Endodermal cell (in vitro differentiated cells): ENCODE results near the gene MKLN1. TPM values are rescaled to one million over a fixed set of nuclear protein-coding genes. Genes with fewer than 3 reads are reported as not detected.

Experiments
- DNase-seq: peaks from one replicate; pipeline ENCODE4 v3.0.0-alpha.2; 2017
- H3K27ac ChIP-seq: 2 replicates; pipeline ENCODE4 v1.5.1; 2013; ENCODE audit warnings: mild to moderate bottlenecking, low read depth, low read length, moderate library complexity
- H3K27me3 ChIP-seq: 2 replicates; pipeline ENCODE4 v1.6.1; 2013; ENCODE audit warnings: mild to moderate bottlenecking, low read length, moderate library complexity; ENCODE audit not compliant: insufficient read depth, control insufficient read depth, poor library complexity, severe bottlenecking
- H3K36me3 ChIP-seq: 2 replicates; pipeline ENCODE4 v1.7.0; 2013; ENCODE audit warnings: mild to moderate bottlenecking, low read length, moderate library complexity; ENCODE audit not compliant: control insufficient read depth, insufficient read depth
- H3K4me1 ChIP-seq: one replicate; pipeline ENCODE4 v1.7.0; 2013; ENCODE audit warnings: low read length; ENCODE audit not compliant: control insufficient read depth, insufficient read depth
- H3K4me3 ChIP-seq: 2 replicates; pipeline ENCODE4 v1.5.1; 2013; ENCODE audit warnings: mild to moderate bottlenecking, low read length, moderate library complexity
- H3K9ac ChIP-seq: 2 replicates; pipeline ENCODE4 v1.6.1; 2013; ENCODE audit warnings: mild to moderate bottlenecking, low read length, moderate library complexity; ENCODE audit not compliant: poor library complexity, severe bottlenecking; ENCODE audit errors: extremely low read depth
- H3K9me3 ChIP-seq: 2 replicates; pipeline ENCODE4 v1.6.1; 2013; ENCODE audit warnings: mild to moderate bottlenecking, low read length, moderate library complexity; ENCODE audit not compliant: control insufficient read depth
- H3K27ac Mint-ChIP-seq: 2 replicates; pipeline ENCODE4 v1.8.0; 2020; ENCODE audit warnings: mixed read lengths
- H3K27me3 Mint-ChIP-seq: 2 replicates; pipeline ENCODE4 v1.8.0; 2021; ENCODE audit warnings: mild to moderate bottlenecking, mixed read lengths; ENCODE audit not compliant: insufficient read depth
- H3K36me3 Mint-ChIP-seq: 2 replicates; pipeline ENCODE4 v1.8.0; 2020; ENCODE audit warnings: low read depth, mixed read lengths
- H3K4me1 Mint-ChIP-seq: 2 replicates; pipeline ENCODE4 v1.8.0; 2020; ENCODE audit warnings: mixed read lengths
- H3K4me3 Mint-ChIP-seq: 2 replicates; pipeline ENCODE4 v1.8.0; 2020; ENCODE audit warnings: mild to moderate bottlenecking, moderate library complexity, mixed read lengths
- H3K9me3 Mint-ChIP-seq: 2 replicates; pipeline ENCODE4 v1.8.0; 2020; ENCODE audit warnings: mild to moderate bottlenecking, mixed read lengths
- WGBS, 2 experiments: methylation state at CpG; one replicate each; pipeline versions ENCODE4 v1.1.5 to v1.1.7; 2013; ENCODE audit warnings: missing lambda C conversion rate in 2 of 2, mixed read lengths in 1 of 2; ENCODE audit not compliant: insufficient coverage in 1 of 2, insufficient read length in 1 of 2; 5-methylcytosine and 5-hydroxymethylcytosine counted together
- total RNA-seq, 2 donors: library from RNA; stranded (reverse); fragmentation: NEBNext Ultra II Directional in 1 of 2; extraction: Animal tissue kit (Norgen Biotek cat#: 25700) in 1 of 2; gene quantifications; 2 replicates in 1 of 2; 3 replicates in 1 of 2; pipeline ENCODE4 v1.2.1, GENCODE V29; 2021
- TF ChIP-seq, protein P1 (sequence below): fragments of 200-600 bp; sonication (generic); conservative IDR thresholded peaks from 2 replicates; pipeline ENCODE4 v1.5.0; 2021; ENCODE audit warnings: antibody characterized with exemption, mild to moderate bottlenecking

MKLN1 gene
- total RNA-seq, 2 donors from 2014 or later = 69.3 to 71.8 TPM

- peaks cover 28% of the 10 kb centered on the region for H3K4me1 Mint-ChIP-seq
Measured at GRCh38 chr7:131508754-131509486, 181.2 kb downstream of the MKLN1 start.

GRCh38 chr7:131509781-131510180 lies 182.1 kb downstream of the MKLN1 start:
- Histone ChIP-seq H3K4me1 (peaks cover 14% of the 10 kb centered on the region), H3K27me3 (no peaks in the 10 kb centered on the region), H3K9me3 (no peaks in the 10 kb centered on the region), H3K9ac (no peak overlapping the region), H3K27ac (no peak overlapping the region), H3K36me3 (peaks cover 87% of the 10 kb centered on the region), H3K4me3 (no peak overlapping the region)
- Mint-ChIP-seq H3K4me3 (no peak overlapping the region), H3K4me1 (peaks cover 30% of the 10 kb centered on the region), H3K36me3 (peaks cover 77% of the 10 kb centered on the region), H3K27me3 (no peaks in the 10 kb centered on the region), H3K27ac (no peak overlapping the region), H3K9me3 (no peaks in the 10 kb centered on the region)
- 92% methylated on average over 4 to 8 of the region's 8 CpGs for WGBS, 2 experiments
- TF ChIP-seq, protein P1, sequence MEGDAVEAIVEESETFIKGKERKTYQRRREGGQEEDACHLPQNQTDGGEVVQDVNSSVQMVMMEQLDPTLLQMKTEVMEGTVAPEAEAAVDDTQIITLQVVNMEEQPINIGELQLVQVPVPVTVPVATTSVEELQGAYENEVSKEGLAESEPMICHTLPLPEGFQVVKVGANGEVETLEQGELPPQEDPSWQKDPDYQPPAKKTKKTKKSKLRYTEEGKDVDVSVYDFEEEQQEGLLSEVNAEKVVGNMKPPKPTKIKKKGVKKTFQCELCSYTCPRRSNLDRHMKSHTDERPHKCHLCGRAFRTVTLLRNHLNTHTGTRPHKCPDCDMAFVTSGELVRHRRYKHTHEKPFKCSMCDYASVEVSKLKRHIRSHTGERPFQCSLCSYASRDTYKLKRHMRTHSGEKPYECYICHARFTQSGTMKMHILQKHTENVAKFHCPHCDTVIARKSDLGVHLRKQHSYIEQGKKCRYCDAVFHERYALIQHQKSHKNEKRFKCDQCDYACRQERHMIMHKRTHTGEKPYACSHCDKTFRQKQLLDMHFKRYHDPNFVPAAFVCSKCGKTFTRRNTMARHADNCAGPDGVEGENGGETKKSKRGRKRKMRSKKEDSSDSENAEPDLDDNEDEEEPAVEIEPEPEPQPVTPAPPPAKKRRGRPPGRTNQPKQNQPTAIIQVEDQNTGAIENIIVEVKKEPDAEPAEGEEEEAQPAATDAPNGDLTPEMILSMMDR = no peak
- DNase-seq = peak; percentile 36

More at GRCh38 chr7:131508754-131509486, 181.2 kb downstream of the MKLN1 start:
- no peaks in the 10 kb centered on the region for H3K27me3 Mint-ChIP-seq
- Histone ChIP-seq H3K9me3 (no peaks in the 10 kb centered on the region), H3K36me3 (peaks cover 91% of the 10 kb centered on the region), H3K4me1 (peaks cover 16% of the 10 kb centered on the region), H3K27ac (no peak overlapping the region), H3K9ac (no peak overlapping the region), H3K27me3 (no peaks in the 10 kb centered on the region), H3K4me3 (no peak overlapping the region)
- peak overlapping the region; percentile 90 for H3K27ac Mint-ChIP-seq
- peaks cover 85% of the 10 kb centered on the region for H3K36me3 Mint-ChIP-seq
- 93 to 95% methylated on average over 6 to 10 of the region's 10 CpGs for WGBS, 2 experiments
- H3K4me3 Mint-ChIP-seq = no peak overlapping the region
- TF ChIP-seq, protein P1 = no peak
- DNase-seq = peak; percentile 38
- H3K9me3 Mint-ChIP-seq = no peaks in the 10 kb centered on the region

GRCh38 chr7:131511071-131511470 lies 183.4 kb downstream of the MKLN1 start:
- H3K9ac ChIP-seq = no peak overlapping the region
- TF ChIP-seq, protein P1 = no peak
- H3K4me3 ChIP-seq = no peak overlapping the region
- H3K36me3 Mint-ChIP-seq = peaks cover 74% of the 10 kb centered on the region
- H3K27me3 ChIP-seq = no peaks in the 10 kb centered on the region
- peaks cover 27% of the 10 kb centered on the region for H3K4me1 Mint-ChIP-seq
- peaks cover 10% of the 10 kb centered on the region for H3K4me1 ChIP-seq
- H3K9me3 ChIP-seq = no peaks in the 10 kb centered on the region
- WGBS, 2 experiments = 81 to 84% methylated on average over 7 to 9 of the region's 9 CpGs
- H3K27me3 Mint-ChIP-seq = no peaks in the 10 kb centered on the region
- no peak overlapping the region for H3K4me3 Mint-ChIP-seq
- H3K36me3 ChIP-seq = peaks cover 84% of the 10 kb centered on the region
- no peak for DNase-seq
- no peak overlapping the region for H3K27ac Mint-ChIP-seq
- H3K27ac ChIP-seq = no peak overlapping the region
- H3K9me3 Mint-ChIP-seq = no peaks in the 10 kb centered on the region
